Ovary (tissue), 3 donors: ENCODE measurements around the gene SPDEF.

ENCODE experiments used
- CTCF ChIP-seq, 3 donors: fragments of 450-650 bp in 2 of 3; fragments of 200-600 bp in 1 of 3; IDR thresholded peaks; one replicate each; pipeline versions ENCODE4 v1.5.1 to v1.8.0; 2016 to 2022; ENCODE audit warnings: antibody characterized with exemption in 3 of 3, mild to moderate bottlenecking in 1 of 3
- EP300 ChIP-seq: sonication (generic); formaldehyde crosslinking; IDR thresholded peaks from one replicate; pipeline ENCODE4 v1.6.1; 2017; ENCODE audit warnings: antibody characterized with exemption
- POLR2A ChIP-seq: fragments of 450-650 bp; IDR thresholded peaks from one replicate; pipeline ENCODE4 v1.6.1; 2017; ENCODE audit warnings: antibody characterized with exemption, mild to moderate bottlenecking, moderate library complexity
- donor health status: DM: no; HTN: no; CAD: no.

- no peak for TF ChIP-seq CTCF (IDR thresholded peaks at IDR 0.05)
- TF ChIP-seq POLR2A = no peak
- no peak for TF ChIP-seq EP300
Measured at GRCh38 chr6:34489207-34489805, 66.8 kb downstream of the SPDEF start.
